Glomerular visceral epithelial cell (primary cell): Measurements from ENCODE around the gene EFNB1.

Experiments
- DNase-seq: peaks from one replicate; pipeline ENCODE4 v3.0.0-alpha.2; 2016; ENCODE audit errors: extremely low spot score

EFNB1 gene

GRCh38 chrX:68883800-68884199 lies 55.0 kb downstream of the EFNB1 start:
- DNase-seq: no peak

GRCh38 chrX:68889249-68889648 lies 60.4 kb downstream of the EFNB1 start:
- no peak for DNase-seq
